Panc1 (cell line): Measurements from ENCODE around the gene KRR1. TPM values are rescaled to one million over a fixed set of nuclear protein-coding genes. Genes with fewer than 3 reads are reported as not detected.

Source experiments
- ATAC-seq: fragments of 200-7000 bp; cut with Tn5 transposase; 2 replicates; pipeline ENCODE4 v1.9.1; 2020; ENCODE audit warnings: mild to moderate bottlenecking, moderate library complexity
- BruUV-seq: library from RNA; stranded (reverse); fragments of 400-500 nt; replicated peaks from 2 replicates; lab custom pipeline; 2021; lab: Mats Ljungman, UMichigan
- CTCF ChIA-PET: fragments of 300-600 bp; sonication (Branson Sonifier 250); formaldehyde crosslinking; loops from one replicate; lab custom pipeline; 2022; ENCODE audit warnings: antibody characterized with exemption; lab: Charles Lee
- POLR2A ChIA-PET: fragments of 300-600 bp; sonication (Branson Sonifier 250); formaldehyde crosslinking; loops from one replicate; lab custom pipeline; 2022; ENCODE audit warnings: antibody characterized with exemption; lab: Charles Lee
- DNase-seq: peaks from one replicate; pipeline ENCODE4 v3.0.0-alpha.2; 2010; ENCODE audit warnings: low read depth, low spot score
- H3K27ac ChIP-seq: 2 replicates; pipeline ENCODE4 v1.5.1; 2011; ENCODE audit warnings: mild to moderate bottlenecking, low read length, inconsistent platforms
- H3K27me3 ChIP-seq: fragments of 200-500 bp; sonication (Bioruptor generic); 2 replicates; pipeline ENCODE4 v1.6.0; 2014; ENCODE audit warnings: low read length, inconsistent platforms; ENCODE audit not compliant: control insufficient read depth, insufficient read depth
- H3K36me3 ChIP-seq: fragments of 200-500 bp; sonication (Bioruptor generic); 2 replicates; pipeline ENCODE4 v1.5.1; 2014; ENCODE audit warnings: inconsistent platforms, mild to moderate bottlenecking, low read length, moderate library complexity; ENCODE audit not compliant: control insufficient read depth, insufficient read depth
- H3K4me1 ChIP-seq: 2 replicates; pipeline ENCODE4 v1.5.1; 2011; ENCODE audit warnings: inconsistent platforms, mild to moderate bottlenecking, low read length, moderate library complexity; ENCODE audit not compliant: control insufficient read depth, insufficient read depth
- H3K4me3 ChIP-seq, 2 experiments: 2 replicates each; pipeline ENCODE4 v1.5.1; 2011 to 2012; ENCODE audit warnings: low read depth in 2 of 2, low read length in 2 of 2, mild to moderate bottlenecking in 2 of 2, inconsistent platforms in 1 of 2, moderate library complexity in 1 of 2
- H3K9me3 ChIP-seq: fragments of 200-500 bp; sonication (Bioruptor generic); 2 replicates; pipeline ENCODE4 v1.5.1; 2014; ENCODE audit warnings: low read depth, mild to moderate bottlenecking, inconsistent platforms, low read length, moderate library complexity; ENCODE audit not compliant: control insufficient read depth, insufficient read depth
- POLR2AphosphoS5 ChIP-seq: IDR thresholded peaks from 2 replicates; pipeline ENCODE4 v1.6.1; 2012; ENCODE audit warnings: mild to moderate bottlenecking, low read depth, low read length, moderate library complexity
- SIN3A ChIP-seq: IDR thresholded peaks from 2 replicates; pipeline ENCODE4 v1.6.1; 2012; ENCODE audit warnings: low read depth, mild to moderate bottlenecking, low read length, moderate library complexity, borderline replicate concordance; ENCODE audit not compliant: insufficient read depth
- TCF7L2 ChIP-seq: IDR thresholded peaks from 2 replicates; pipeline ENCODE4 v1.6.1; 2011; ENCODE audit warnings: mild to moderate bottlenecking, low read depth, low read length, inconsistent platforms
- in situ Hi-C: cut with HindIII; loops from 2 replicates; pipeline ENCODE4 v1.10.0; 2016; ENCODE audit warnings: low sequenced_read_pairs, low pct_unique_long_range_greater_than_20kb
- intact Hi-C: fragments of 100-400 bp; cut with micrococcal nuclease; formaldehyde crosslinking; loops from one replicate; pipeline ENCODE4 v1.10.0; 2022; ENCODE audit not compliant: unreplicated experiment
- total RNA-seq: library from RNA; stranded (reverse); gene quantifications from one replicate; pipeline ENCODE4 v1.2.1, GENCODE V29; 2021; ENCODE audit not compliant: unreplicated experiment
- TF ChIP-seq, protein P1 (sequence below): fragments of 450-650 bp; IDR thresholded peaks from 2 replicates; pipeline ENCODE4 v1.5.1; 2017; ENCODE audit warnings: mild to moderate bottlenecking
- TF ChIP-seq, protein P2 (sequence below), 2 experiments: IDR thresholded peaks; 2 replicates each; pipeline ENCODE4 v1.6.1; 2011 to 2012; ENCODE audit warnings: low read depth in 2 of 2, control low read depth in 1 of 2, low read length in 1 of 2, mild to moderate bottlenecking in 1 of 2, moderate library complexity in 1 of 2; ENCODE audit not compliant: insufficient read depth in 1 of 2

The KRR1 gene
- total RNA-seq, 1 experiment from 2014 or later = 161 TPM

DNA sequence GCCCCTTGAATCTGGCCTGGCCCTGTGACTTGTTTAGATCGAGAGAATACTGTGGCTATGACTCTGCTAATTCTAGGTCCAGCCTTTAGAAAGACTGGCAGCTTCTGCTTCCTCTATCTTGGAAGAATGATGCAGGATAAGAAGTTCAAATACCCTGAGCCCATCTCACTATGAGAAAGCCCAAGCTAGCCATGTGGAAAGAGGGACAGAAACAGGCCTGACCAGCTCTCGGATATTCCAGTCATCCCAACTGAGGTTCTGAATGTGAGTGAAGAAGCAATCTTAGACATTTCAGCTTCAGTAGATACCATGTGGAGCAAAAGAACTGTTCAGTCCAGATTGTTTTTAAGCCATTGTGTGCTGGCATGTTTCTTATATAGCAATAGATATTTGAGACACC, 17.3 kb upstream of the KRR1 start:
- Histone ChIP-seq H3K27ac (peak overlapping the region; percentile 78), H3K27me3 (no peaks in the 10 kb centered on the region), H3K4me3 (no peak overlapping the region), H3K9me3 (peaks cover 30% of the 10 kb centered on the region; the same call in 1 of the 2 replicates), H3K4me1 (peaks cover 13% of the 10 kb centered on the region), H3K36me3 (no peaks in the 10 kb centered on the region)
- ATAC-seq = no peak
- ChIA-PET POLR2A (no interaction called here), CTCF (no interaction called here)
- intact Hi-C loops (loop anchor here (5.0 kb wide), 1 partner anchor 499 kb away; no protein-coding TSS in a partner anchor), in situ Hi-C loops (no loop called here)
- no peak for DNase-seq
- BruUV-seq = no TSS peak
- TF ChIP-seq, protein P1, sequence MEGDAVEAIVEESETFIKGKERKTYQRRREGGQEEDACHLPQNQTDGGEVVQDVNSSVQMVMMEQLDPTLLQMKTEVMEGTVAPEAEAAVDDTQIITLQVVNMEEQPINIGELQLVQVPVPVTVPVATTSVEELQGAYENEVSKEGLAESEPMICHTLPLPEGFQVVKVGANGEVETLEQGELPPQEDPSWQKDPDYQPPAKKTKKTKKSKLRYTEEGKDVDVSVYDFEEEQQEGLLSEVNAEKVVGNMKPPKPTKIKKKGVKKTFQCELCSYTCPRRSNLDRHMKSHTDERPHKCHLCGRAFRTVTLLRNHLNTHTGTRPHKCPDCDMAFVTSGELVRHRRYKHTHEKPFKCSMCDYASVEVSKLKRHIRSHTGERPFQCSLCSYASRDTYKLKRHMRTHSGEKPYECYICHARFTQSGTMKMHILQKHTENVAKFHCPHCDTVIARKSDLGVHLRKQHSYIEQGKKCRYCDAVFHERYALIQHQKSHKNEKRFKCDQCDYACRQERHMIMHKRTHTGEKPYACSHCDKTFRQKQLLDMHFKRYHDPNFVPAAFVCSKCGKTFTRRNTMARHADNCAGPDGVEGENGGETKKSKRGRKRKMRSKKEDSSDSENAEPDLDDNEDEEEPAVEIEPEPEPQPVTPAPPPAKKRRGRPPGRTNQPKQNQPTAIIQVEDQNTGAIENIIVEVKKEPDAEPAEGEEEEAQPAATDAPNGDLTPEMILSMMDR = no peak
- TF ChIP-seq SIN3A (no peak), TCF7L2 (no peak), POLR2AphosphoS5 (no peak)
- TF ChIP-seq, protein P2, sequence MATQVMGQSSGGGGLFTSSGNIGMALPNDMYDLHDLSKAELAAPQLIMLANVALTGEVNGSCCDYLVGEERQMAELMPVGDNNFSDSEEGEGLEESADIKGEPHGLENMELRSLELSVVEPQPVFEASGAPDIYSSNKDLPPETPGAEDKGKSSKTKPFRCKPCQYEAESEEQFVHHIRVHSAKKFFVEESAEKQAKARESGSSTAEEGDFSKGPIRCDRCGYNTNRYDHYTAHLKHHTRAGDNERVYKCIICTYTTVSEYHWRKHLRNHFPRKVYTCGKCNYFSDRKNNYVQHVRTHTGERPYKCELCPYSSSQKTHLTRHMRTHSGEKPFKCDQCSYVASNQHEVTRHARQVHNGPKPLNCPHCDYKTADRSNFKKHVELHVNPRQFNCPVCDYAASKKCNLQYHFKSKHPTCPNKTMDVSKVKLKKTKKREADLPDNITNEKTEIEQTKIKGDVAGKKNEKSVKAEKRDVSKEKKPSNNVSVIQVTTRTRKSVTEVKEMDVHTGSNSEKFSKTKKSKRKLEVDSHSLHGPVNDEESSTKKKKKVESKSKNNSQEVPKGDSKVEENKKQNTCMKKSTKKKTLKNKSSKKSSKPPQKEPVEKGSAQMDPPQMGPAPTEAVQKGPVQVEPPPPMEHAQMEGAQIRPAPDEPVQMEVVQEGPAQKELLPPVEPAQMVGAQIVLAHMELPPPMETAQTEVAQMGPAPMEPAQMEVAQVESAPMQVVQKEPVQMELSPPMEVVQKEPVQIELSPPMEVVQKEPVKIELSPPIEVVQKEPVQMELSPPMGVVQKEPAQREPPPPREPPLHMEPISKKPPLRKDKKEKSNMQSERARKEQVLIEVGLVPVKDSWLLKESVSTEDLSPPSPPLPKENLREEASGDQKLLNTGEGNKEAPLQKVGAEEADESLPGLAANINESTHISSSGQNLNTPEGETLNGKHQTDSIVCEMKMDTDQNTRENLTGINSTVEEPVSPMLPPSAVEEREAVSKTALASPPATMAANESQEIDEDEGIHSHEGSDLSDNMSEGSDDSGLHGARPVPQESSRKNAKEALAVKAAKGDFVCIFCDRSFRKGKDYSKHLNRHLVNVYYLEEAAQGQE (IDR thresholded peaks at IDR 0.05; ENCODE audit: insufficient read depth in 1 of 2, low read depth in 2 of 2, low read length in 1 of 2) = no peak

DNA sequence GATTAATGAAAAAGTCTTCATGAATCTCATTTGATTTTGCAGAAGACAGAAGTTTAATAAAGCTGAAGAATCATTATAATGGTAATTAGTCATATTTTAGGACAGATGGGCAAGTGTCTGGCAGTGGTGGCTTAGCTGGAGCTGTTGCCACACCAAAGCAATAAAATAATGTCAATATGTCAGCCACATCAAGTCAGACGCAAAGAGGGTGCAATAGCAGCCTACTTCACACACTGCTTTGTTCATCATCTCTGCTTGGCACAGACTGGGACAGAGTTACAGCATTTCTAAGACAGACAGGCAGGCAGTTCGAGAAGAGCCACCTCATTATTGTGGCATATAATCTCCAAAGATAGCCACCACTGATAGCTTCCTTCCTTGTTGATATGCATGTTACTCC, 16.9 kb upstream of the KRR1 start:
- peaks cover 13% of the 10 kb centered on the region for H3K4me1 ChIP-seq
- POLR2A ChIA-PET = interaction anchor here (2.4 kb wide), 1 partner anchor 497 kb away, joined by 11 read pairs; no protein-coding TSS in a partner anchor
- H3K27ac ChIP-seq = peak overlapping the region; percentile 78
- CTCF ChIA-PET = interaction anchor here (1.0 kb wide), 1 partner anchor 500 kb away, joined by 3 read pairs; no protein-coding TSS in a partner anchor
- intact Hi-C loops (loop anchor here (5.0 kb wide), 1 partner anchor 499 kb away; no protein-coding TSS in a partner anchor), in situ Hi-C loops (no loop called here)
- no peaks in the 10 kb centered on the region for H3K36me3 ChIP-seq
- BruUV-seq = no TSS peak
- DNase-seq = no peak
- no peak overlapping the region for H3K4me3 ChIP-seq
- no peak for TF ChIP-seq SIN3A
- TF ChIP-seq, protein P1 = no peak
- TF ChIP-seq TCF7L2 = no peak
- TF ChIP-seq, protein P2 (IDR thresholded peaks at IDR 0.05; ENCODE audit: insufficient read depth in 1 of 2, low read depth in 2 of 2, low read length in 1 of 2) = no peak
- no peak for TF ChIP-seq POLR2AphosphoS5
- H3K27me3 ChIP-seq = no peaks in the 10 kb centered on the region
- peaks cover 30% of the 10 kb centered on the region; the same call in 1 of the 2 replicates for H3K9me3 ChIP-seq
- ATAC-seq = no peak; the same call in 1 of the 2 replicates
